ENCODE measurements around the gene IL22RA1. TPM values are rescaled to one million over a fixed set of nuclear protein-coding genes. Genes with fewer than 3 reads are reported as not detected.
A peak's percentile ranks its signal among the peaks of the same experiment; 100 is the strongest.

IL22RA1 gene
- total RNA-seq, 1 experiment from 2014 or later: not detected

GRCh38 chr1:24150234-24151174 lies 7.6 kb upstream of the IL22RA1 start:
- Histone ChIP-seq H3K36me3 (ENCODE audit: insufficient read depth, low read length) (no peaks in the 10 kb centered on the region), H3K4me2 (ENCODE audit: low read depth, low read length, poor library complexity, severe bottlenecking) (peak overlapping the region; percentile 86)

GRCh38 chr1:24149866-24150233 lies 6.9 kb upstream of the IL22RA1 start:
- no peaks in the 10 kb centered on the region for H4K20me1 ChIP-seq (ENCODE audit: insufficient read depth, low read depth, low read length)
- H2AFZ ChIP-seq (ENCODE audit: low read length): no peak overlapping the region
- peak overlapping the region; percentile 86 for H3K4me2 ChIP-seq (ENCODE audit: low read depth, low read length, poor library complexity, severe bottlenecking)
- H3K4me3 ChIP-seq (ENCODE audit: low read length): no peak overlapping the region
- H3K79me2 ChIP-seq (ENCODE audit: low read length): no peaks in the 10 kb centered on the region
- no peaks in the 10 kb centered on the region for H3K9me2 ChIP-seq (replicated peaks; ENCODE audit: insufficient read depth, low read length)
- H3K9ac ChIP-seq (ENCODE audit: low read length): no peak overlapping the region
- no peaks in the 10 kb centered on the region for H3K27me3 ChIP-seq (ENCODE audit: low read length)
- H3K9me3 ChIP-seq (ENCODE audit: low read length): no peaks in the 10 kb centered on the region
- H3K4me1 ChIP-seq (ENCODE audit: low read length): peaks cover 34% of the 10 kb centered on the region
- no peak for DNase-seq
- H3K27ac ChIP-seq (ENCODE audit: low read length): no peak overlapping the region
- H3K36me3 ChIP-seq (ENCODE audit: insufficient read depth, low read length): no peaks in the 10 kb centered on the region

More at GRCh38 chr1:24150234-24151174, 7.6 kb upstream of the IL22RA1 start:
- Histone ChIP-seq H2AFZ (ENCODE audit: low read length) (peak overlapping the region; percentile 50; the same call in 1 of the 2 replicates), H3K9ac (ENCODE audit: low read length) (peak overlapping the region; percentile 56), H4K20me1 (ENCODE audit: insufficient read depth, low read depth, low read length) (no peaks in the 10 kb centered on the region), H3K4me3 (ENCODE audit: low read length) (peak overlapping the region; percentile 62), H3K9me3 (ENCODE audit: low read length) (no peaks in the 10 kb centered on the region), H3K27me3 (ENCODE audit: low read length) (no peaks in the 10 kb centered on the region), H3K4me1 (ENCODE audit: low read length) (peaks cover 34% of the 10 kb centered on the region), H3K9me2 (replicated peaks; ENCODE audit: insufficient read depth, low read length) (no peaks in the 10 kb centered on the region), H3K79me2 (ENCODE audit: low read length) (no peaks in the 10 kb centered on the region), H3K27ac (ENCODE audit: low read length) (peak overlapping the region; percentile 81)
- peak; percentile 94 for DNase-seq

DNA sequence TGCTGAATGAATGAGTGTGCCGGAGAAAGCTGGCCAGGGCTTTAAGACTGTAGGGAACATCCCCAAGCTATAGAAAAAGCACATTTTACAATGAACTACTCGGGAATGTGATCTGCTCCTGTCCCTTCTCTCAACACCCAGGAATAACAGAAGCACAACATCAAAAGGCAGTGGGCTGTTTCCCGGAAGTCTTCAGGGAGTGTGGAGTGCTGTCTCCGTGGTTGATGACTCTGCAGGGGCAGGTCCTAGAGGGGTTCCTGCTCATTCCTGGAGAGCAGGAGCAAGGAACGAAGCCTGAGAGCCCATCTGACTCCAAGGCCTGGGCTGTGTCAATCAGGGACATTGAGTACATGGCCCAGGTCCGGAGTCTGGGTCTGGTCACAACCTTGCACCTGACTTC lies 4.9 kb upstream of the IL22RA1 start:
- no peaks in the 10 kb centered on the region for H4K20me1 ChIP-seq (ENCODE audit: insufficient read depth, low read depth, low read length)
- H3K27me3 ChIP-seq (ENCODE audit: low read length): no peaks in the 10 kb centered on the region
- no peak for DNase-seq
- H3K9ac ChIP-seq (ENCODE audit: low read length): no peak overlapping the region
- no peaks in the 10 kb centered on the region for H3K9me3 ChIP-seq (ENCODE audit: low read length)
- H3K4me2 ChIP-seq (ENCODE audit: low read depth, low read length, poor library complexity, severe bottlenecking): no peak overlapping the region
- no peak overlapping the region for H3K4me3 ChIP-seq (ENCODE audit: low read length)
- no peak overlapping the region for H2AFZ ChIP-seq (ENCODE audit: low read length)
- H3K4me1 ChIP-seq (ENCODE audit: low read length): peaks cover 29% of the 10 kb centered on the region
- H3K36me3 ChIP-seq (ENCODE audit: insufficient read depth, low read length): no peaks in the 10 kb centered on the region
- H3K79me2 ChIP-seq (ENCODE audit: low read length): no peaks in the 10 kb centered on the region
- H3K9me2 ChIP-seq (replicated peaks; ENCODE audit: insufficient read depth, low read length): no peaks in the 10 kb centered on the region
- no peak overlapping the region for H3K27ac ChIP-seq (ENCODE audit: low read length)

DNA sequence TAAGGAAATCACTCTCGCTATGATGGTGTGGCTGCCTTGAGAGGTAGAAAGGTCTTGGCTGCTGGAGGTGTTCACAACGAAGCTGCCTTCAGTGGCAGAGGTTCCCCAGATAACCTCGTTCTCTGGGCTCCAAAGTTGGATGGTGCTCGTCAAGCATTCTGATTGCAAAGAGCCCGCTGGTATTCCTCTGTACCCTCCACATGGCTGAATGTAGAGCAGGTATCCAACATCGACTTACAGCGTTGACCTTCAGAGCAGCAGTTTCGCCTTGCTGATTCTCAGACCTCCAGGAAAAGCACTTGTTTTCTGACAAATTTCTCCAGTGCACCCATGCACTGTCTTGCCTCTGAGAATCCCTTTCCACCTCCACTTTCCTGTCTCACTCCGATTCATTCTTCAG lies 4.3 kb upstream of the IL22RA1 start:
- no peak for DNase-seq
- H3K9me2 ChIP-seq (replicated peaks; ENCODE audit: insufficient read depth, low read length): no peaks in the 10 kb centered on the region

DNA sequence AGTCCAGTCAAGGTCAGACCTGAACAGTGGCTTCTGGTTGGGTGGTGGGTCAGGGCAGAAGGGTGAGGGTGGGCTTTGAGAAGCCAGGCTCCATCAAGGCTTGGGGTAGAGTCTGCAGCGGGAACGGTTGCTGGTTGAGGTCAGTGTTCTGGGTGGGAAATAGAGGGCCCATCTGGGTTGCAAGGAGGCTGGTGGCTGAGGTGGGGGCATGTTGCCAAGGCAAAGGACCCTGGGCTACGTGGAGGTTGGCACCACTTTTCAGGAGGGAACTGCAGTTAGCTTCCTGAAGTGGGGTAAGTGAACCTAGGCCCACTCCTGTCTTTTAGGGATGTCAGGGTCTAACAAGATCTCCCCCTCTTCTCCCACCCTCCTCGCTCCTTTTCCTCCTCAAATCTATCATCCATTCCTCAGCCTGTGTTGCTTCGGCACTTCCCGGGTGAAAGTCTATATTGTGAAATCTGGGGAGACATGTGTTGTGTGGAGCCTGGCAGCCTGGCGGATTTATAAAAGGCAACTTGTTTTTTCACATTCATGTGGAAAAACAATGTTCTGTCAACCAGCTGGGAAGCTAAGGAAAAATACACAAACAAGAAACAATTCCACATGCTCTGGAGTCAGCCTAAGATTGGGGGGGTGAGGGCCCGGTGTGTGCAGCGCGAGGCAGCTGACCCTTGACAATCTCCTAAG lies 1.5 kb downstream of the IL22RA1 start:
- no peak overlapping the region for H3K4me3 ChIP-seq (ENCODE audit: low read length)
- no peak overlapping the region for H3K9ac ChIP-seq (ENCODE audit: low read length)
- H3K4me1 ChIP-seq (ENCODE audit: low read length): no peaks in the 10 kb centered on the region
- H3K36me3 ChIP-seq (ENCODE audit: insufficient read depth, low read length): no peaks in the 10 kb centered on the region
- H3K27ac ChIP-seq (ENCODE audit: low read length): no peak overlapping the region
- H4K20me1 ChIP-seq (ENCODE audit: insufficient read depth, low read depth, low read length): no peaks in the 10 kb centered on the region
- no peak overlapping the region for H3K4me2 ChIP-seq (ENCODE audit: low read depth, low read length, poor library complexity, severe bottlenecking)
- no peaks in the 10 kb centered on the region for H3K9me2 ChIP-seq (replicated peaks; ENCODE audit: insufficient read depth, low read length)
- no peaks in the 10 kb centered on the region for H3K9me3 ChIP-seq (ENCODE audit: low read length)
- no peak overlapping the region for H2AFZ ChIP-seq (ENCODE audit: low read length)
- no peaks in the 10 kb centered on the region for H3K79me2 ChIP-seq (ENCODE audit: low read length)
- DNase-seq: no peak
- no peaks in the 10 kb centered on the region; the same call in 1 of the 2 replicates for H3K27me3 ChIP-seq (ENCODE audit: low read length)

More for the DNA sequence above, 4.3 kb upstream of the IL22RA1 start:
- H2AFZ ChIP-seq (ENCODE audit: low read length): no peak overlapping the region
- H3K9me3 ChIP-seq (ENCODE audit: low read length): no peaks in the 10 kb centered on the region
- H3K27me3 ChIP-seq (ENCODE audit: low read length): no peaks in the 10 kb centered on the region
- H3K4me2 ChIP-seq (ENCODE audit: low read depth, low read length, poor library complexity, severe bottlenecking): no peak overlapping the region
- no peak overlapping the region for H3K4me3 ChIP-seq (ENCODE audit: low read length)
- H3K9ac ChIP-seq (ENCODE audit: low read length): no peak overlapping the region
- H4K20me1 ChIP-seq (ENCODE audit: insufficient read depth, low read depth, low read length): no peaks in the 10 kb centered on the region
- no peaks in the 10 kb centered on the region for H3K36me3 ChIP-seq (ENCODE audit: insufficient read depth, low read length)
- no peak overlapping the region for H3K27ac ChIP-seq (ENCODE audit: low read length)
- no peaks in the 10 kb centered on the region for H3K79me2 ChIP-seq (ENCODE audit: low read length)
- peaks cover 23% of the 10 kb centered on the region for H3K4me1 ChIP-seq (ENCODE audit: low read length)

GRCh38 chr1:24140741-24141181 lies 2.2 kb downstream of the IL22RA1 start:
- no peaks in the 10 kb centered on the region for H3K9me2 ChIP-seq (replicated peaks; ENCODE audit: insufficient read depth, low read length)
- no peaks in the 10 kb centered on the region for H3K9me3 ChIP-seq (ENCODE audit: low read length)
- no peak for DNase-seq
- no peaks in the 10 kb centered on the region; the same call in 1 of the 2 replicates for H3K27me3 ChIP-seq (ENCODE audit: low read length)
- no peaks in the 10 kb centered on the region for H3K36me3 ChIP-seq (ENCODE audit: insufficient read depth, low read length)
- no peak overlapping the region for H3K4me2 ChIP-seq (ENCODE audit: low read depth, low read length, poor library complexity, severe bottlenecking)
- H3K79me2 ChIP-seq (ENCODE audit: low read length): no peaks in the 10 kb centered on the region
- no peak overlapping the region for H3K27ac ChIP-seq (ENCODE audit: low read length)
- no peak overlapping the region for H2AFZ ChIP-seq (ENCODE audit: low read length)
- no peaks in the 10 kb centered on the region for H4K20me1 ChIP-seq (ENCODE audit: insufficient read depth, low read depth, low read length)
- H3K4me3 ChIP-seq (ENCODE audit: low read length): no peak overlapping the region
- H3K9ac ChIP-seq (ENCODE audit: low read length): no peak overlapping the region
- no peaks in the 10 kb centered on the region for H3K4me1 ChIP-seq (ENCODE audit: low read length)

DNA sequence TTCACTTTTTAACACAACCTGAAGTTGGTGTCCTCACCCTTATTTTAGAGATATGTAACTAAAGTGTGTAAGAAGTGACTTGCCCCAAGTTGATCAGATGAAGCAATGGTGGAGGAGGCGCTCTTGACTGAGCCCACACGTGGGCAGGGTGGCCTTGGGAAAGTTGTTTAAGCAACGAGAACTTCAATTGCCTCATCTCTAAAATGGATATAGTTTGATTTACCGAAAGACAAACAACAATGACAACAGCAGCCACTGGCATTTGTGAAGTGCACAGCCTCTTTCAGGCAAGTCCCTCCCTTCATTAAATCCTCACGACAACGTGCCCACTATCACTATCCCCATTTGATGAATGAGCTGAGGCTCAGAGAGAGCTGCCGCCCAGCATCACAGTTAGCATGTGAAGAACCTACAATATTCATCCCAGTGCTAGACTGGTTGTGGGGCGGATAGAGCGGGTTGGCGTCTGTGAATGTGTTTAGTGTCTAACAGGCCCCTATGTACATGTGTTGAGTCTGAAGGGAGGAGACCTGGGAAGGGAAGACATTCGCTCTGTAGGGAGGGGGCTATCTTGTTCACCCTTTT lies 3.0 kb downstream of the IL22RA1 start:
- Histone ChIP-seq H3K27ac (ENCODE audit: low read length) (no peak overlapping the region), H4K20me1 (ENCODE audit: insufficient read depth, low read depth, low read length) (no peaks in the 10 kb centered on the region), H3K27me3 (ENCODE audit: low read length) (no peaks in the 10 kb centered on the region; the same call in 1 of the 2 replicates), H3K4me3 (ENCODE audit: low read length) (no peak overlapping the region), H3K36me3 (ENCODE audit: insufficient read depth, low read length) (no peaks in the 10 kb centered on the region), H3K4me2 (ENCODE audit: low read depth, low read length, poor library complexity, severe bottlenecking) (no peak overlapping the region), H3K79me2 (ENCODE audit: low read length) (no peaks in the 10 kb centered on the region), H3K9me3 (ENCODE audit: low read length) (no peaks in the 10 kb centered on the region), H2AFZ (ENCODE audit: low read length) (no peak overlapping the region), H3K9me2 (replicated peaks; ENCODE audit: insufficient read depth, low read length) (no peaks in the 10 kb centered on the region), H3K9ac (ENCODE audit: low read length) (no peak overlapping the region), H3K4me1 (ENCODE audit: low read length) (no peaks in the 10 kb centered on the region)
- DNase-seq: no peak

GRCh38 chr1:24139222-24139489 lies 3.8 kb downstream of the IL22RA1 start:
- Histone ChIP-seq H4K20me1 (ENCODE audit: insufficient read depth, low read depth, low read length) (no peaks in the 10 kb centered on the region), H3K4me3 (ENCODE audit: low read length) (no peak overlapping the region), H3K36me3 (ENCODE audit: insufficient read depth, low read length) (no peaks in the 10 kb centered on the region), H3K4me2 (ENCODE audit: low read depth, low read length, poor library complexity, severe bottlenecking) (no peak overlapping the region), H2AFZ (ENCODE audit: low read length) (no peak overlapping the region), H3K4me1 (ENCODE audit: low read length) (no peaks in the 10 kb centered on the region), H3K9me2 (replicated peaks; ENCODE audit: insufficient read depth, low read length) (no peaks in the 10 kb centered on the region), H3K27me3 (ENCODE audit: low read length) (no peaks in the 10 kb centered on the region; the same call in 1 of the 2 replicates), H3K79me2 (ENCODE audit: low read length) (no peaks in the 10 kb centered on the region), H3K9ac (ENCODE audit: low read length) (no peak overlapping the region), H3K9me3 (ENCODE audit: low read length) (no peaks in the 10 kb centered on the region), H3K27ac (ENCODE audit: low read length) (no peak overlapping the region)
- no peak for DNase-seq
